TTC549 (cell line): ENCODE measurements around the gene CDC42BPB.

Experiments
- FAIRE-seq: peaks from 2 replicates; lab custom pipeline; 2012; peaks lifted over from hg19 to GRCh38; lab: Jason Lieb, UNC

The CDC42BPB gene

GRCh38 chr14:103073876-103074728, 16.8 kb upstream of the CDC42BPB start:
- FAIRE-seq, result no peak

GRCh38 chr14:103073367-103073875, 16.1 kb upstream of the CDC42BPB start:
- FAIRE-seq, result no peak

GRCh38 chr14:103072595-103073366, 15.4 kb upstream of the CDC42BPB start:
- FAIRE-seq, result no peak

GRCh38 chr14:103071544-103072251, 14.3 kb upstream of the CDC42BPB start:
- FAIRE-seq, result no peak

- no peak for FAIRE-seq
Observed at GRCh38 chr14:103070971-103071542, 13.7 kb upstream of the CDC42BPB start.

GRCh38 chr14:103070263-103070885, 13.0 kb upstream of the CDC42BPB start:
- FAIRE-seq, result no peak

- no peak for FAIRE-seq
Observed at GRCh38 chr14:103068351-103069073, 11.2 kb upstream of the CDC42BPB start.

GRCh38 chr14:103067231-103067954, 10.0 kb upstream of the CDC42BPB start:
- no peak for FAIRE-seq

GRCh38 chr14:103066399-103066798, 9.1 kb upstream of the CDC42BPB start:
- FAIRE-seq, result no peak

GRCh38 chr14:103065861-103066260, 8.5 kb upstream of the CDC42BPB start:
- no peak for FAIRE-seq

- FAIRE-seq, result no peak
Observed at GRCh38 chr14:103064978-103065377, 7.6 kb upstream of the CDC42BPB start.

- no peak for FAIRE-seq
Observed at GRCh38 chr14:103064436-103064835, 7.1 kb upstream of the CDC42BPB start.

GRCh38 chr14:103061482-103061976, 4.2 kb upstream of the CDC42BPB start:
- FAIRE-seq, result no peak

- no peak for FAIRE-seq
Observed at GRCh38 chr14:103059556-103059955, 2.2 kb upstream of the CDC42BPB start.

GRCh38 chr14:103058164-103059055, 1.1 kb upstream of the CDC42BPB start:
- no peak for FAIRE-seq

- no peak for FAIRE-seq
Observed at GRCh38 chr14:103057028-103057371, 349 bp downstream of the CDC42BPB start.

GRCh38 chr14:103056322-103057027, 874 bp downstream of the CDC42BPB start:
- FAIRE-seq, result no peak

GRCh38 chr14:103055695-103056094, 1.7 kb downstream of the CDC42BPB start:
- no peak for FAIRE-seq

- no peak for FAIRE-seq
Observed at GRCh38 chr14:103052407-103052806, 4.9 kb downstream of the CDC42BPB start.
